ENCODE data around the gene PPFIBP1.
"Not testable (repeated sequence)": the region's sequence is repeated elsewhere in the genome, so short reads cannot be mapped to it uniquely, and the experiment has no call there.

The PPFIBP1 gene

DNA sequence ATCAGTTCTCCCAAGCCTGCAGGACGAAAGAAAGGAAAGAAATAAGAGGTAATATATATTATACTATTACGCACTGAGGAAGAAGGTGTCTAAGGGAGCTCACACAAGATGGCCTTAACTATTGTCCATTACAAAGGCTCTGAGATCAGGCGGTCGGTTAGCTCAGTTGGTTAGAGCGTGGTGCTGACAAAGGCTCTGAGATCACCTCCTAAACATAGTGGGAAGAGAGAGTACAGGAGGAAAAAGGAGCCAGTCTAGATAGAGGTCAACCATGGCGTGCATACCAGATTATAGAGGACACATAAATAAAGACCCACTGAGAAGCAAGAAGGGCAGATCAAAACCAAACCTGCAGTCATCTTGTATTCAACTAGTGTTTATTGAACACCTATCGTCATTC, 118.9 kb downstream of the PPFIBP1 start:
- not testable (repeated sequence) for H3K4me3 ChIP-seq (ENCODE audit: low read length); H3K36me3 ChIP-seq (ENCODE audit: control insufficient read depth, insufficient read depth, low read length); DNase-seq (ENCODE audit: low read depth, low spot score); H3K4me1 ChIP-seq (ENCODE audit: control insufficient read depth, insufficient read depth, low read length); H3K27ac ChIP-seq (ENCODE audit: low read length); H3K9me3 ChIP-seq (ENCODE audit: control insufficient read depth, insufficient read depth, low read length); H3K27me3 ChIP-seq (ENCODE audit: control insufficient read depth, insufficient read depth, low read length)
- no CpG with 5 or more reads among the region's 7 CpGs for WGBS (ENCODE audit: insufficient coverage, insufficient read length)

DNA sequence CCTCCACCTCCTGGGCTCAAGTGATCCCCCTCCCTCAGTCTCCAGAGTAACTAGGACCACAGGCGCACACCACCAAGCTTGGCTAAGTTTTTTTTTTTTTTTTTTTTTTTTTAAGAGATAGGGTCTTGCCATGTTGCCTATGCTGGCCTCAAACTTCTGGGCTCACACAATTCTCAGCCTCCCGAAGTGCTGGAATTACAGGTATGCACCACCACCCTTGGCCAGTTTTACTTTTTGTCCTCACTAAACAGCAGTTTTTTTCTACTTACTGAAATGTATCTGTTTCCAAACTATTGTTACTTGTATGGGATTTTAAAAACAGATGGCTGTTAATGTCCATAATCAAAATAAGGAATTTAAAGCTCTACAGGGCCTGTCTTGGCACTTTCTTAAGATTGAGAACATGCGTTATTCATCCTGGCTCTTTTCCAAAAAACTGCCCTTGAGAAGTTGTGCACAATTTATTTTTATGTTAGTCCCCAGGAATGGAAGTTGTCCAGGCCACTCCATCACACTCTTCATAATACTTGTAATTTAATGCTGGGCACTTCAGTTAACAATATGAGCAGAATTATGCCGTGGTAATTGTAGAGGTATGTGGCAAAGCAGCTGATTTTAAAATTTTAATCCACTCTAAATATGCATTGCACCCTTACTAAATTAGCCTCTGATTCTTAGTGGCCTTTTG, 120.3 kb downstream of the PPFIBP1 start:
- Histone ChIP-seq H3K4me1 (ENCODE audit: control insufficient read depth, insufficient read depth, low read length) (no peaks in the 10 kb centered on the region), H3K36me3 (ENCODE audit: control insufficient read depth, insufficient read depth, low read length) (no peaks in the 10 kb centered on the region), H3K27me3 (ENCODE audit: control insufficient read depth, insufficient read depth, low read length) (no peaks in the 10 kb centered on the region), H3K9me3 (ENCODE audit: control insufficient read depth, insufficient read depth, low read length) (no peaks in the 10 kb centered on the region), H3K27ac (ENCODE audit: low read length) (no peak overlapping the region), H3K4me3 (ENCODE audit: low read length) (no peak overlapping the region)
- DNase-seq (ENCODE audit: low read depth, low spot score) = no peak
- no CpG with 5 or more reads among the region's 4 CpGs for WGBS (ENCODE audit: insufficient coverage, insufficient read length)

DNA sequence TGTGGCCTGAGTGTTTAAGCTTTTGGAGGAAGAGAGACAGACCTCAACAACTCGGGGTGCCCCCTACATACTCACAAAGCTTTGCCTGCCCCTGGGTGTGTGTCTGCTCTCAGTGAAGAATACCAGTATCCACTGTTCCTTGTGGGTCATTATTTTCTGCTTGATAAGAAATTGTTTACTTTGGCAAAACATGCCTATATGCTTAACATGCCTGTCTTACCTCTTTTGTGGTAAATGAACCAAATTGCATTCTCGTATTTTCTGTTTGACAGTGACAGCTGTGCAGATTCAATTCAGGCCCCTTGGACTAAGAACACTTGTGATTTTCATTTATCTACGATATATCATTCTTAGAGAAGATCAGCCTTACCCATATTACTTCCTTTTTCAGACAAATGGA, 121.7 kb downstream of the PPFIBP1 start:
- Histone ChIP-seq H3K9me3 (ENCODE audit: control insufficient read depth, insufficient read depth, low read length) (no peaks in the 10 kb centered on the region), H3K4me3 (ENCODE audit: low read length) (no peak overlapping the region), H3K27ac (ENCODE audit: low read length) (no peak overlapping the region), H3K27me3 (ENCODE audit: control insufficient read depth, insufficient read depth, low read length) (no peaks in the 10 kb centered on the region), H3K36me3 (ENCODE audit: control insufficient read depth, insufficient read depth, low read length) (no peaks in the 10 kb centered on the region), H3K4me1 (ENCODE audit: control insufficient read depth, insufficient read depth, low read length) (no peaks in the 10 kb centered on the region)
- DNase-seq (ENCODE audit: low read depth, low spot score) = no peak
- no CpG with 5 or more reads among the region's 3 CpGs for WGBS (ENCODE audit: insufficient coverage, insufficient read length)

- Histone ChIP-seq H3K9me3 (ENCODE audit: control insufficient read depth, insufficient read depth, low read length) (no peaks in the 10 kb centered on the region), H3K27me3 (ENCODE audit: control insufficient read depth, insufficient read depth, low read length) (no peaks in the 10 kb centered on the region), H3K36me3 (ENCODE audit: control insufficient read depth, insufficient read depth, low read length) (no peaks in the 10 kb centered on the region), H3K27ac (ENCODE audit: low read length) (no peak overlapping the region), H3K4me1 (ENCODE audit: control insufficient read depth, insufficient read depth, low read length) (no peaks in the 10 kb centered on the region), H3K4me3 (ENCODE audit: low read length) (no peak overlapping the region)
- no peak for DNase-seq (ENCODE audit: low read depth, low spot score)
- no CpG with 5 or more reads among the region's 2 CpGs for WGBS (ENCODE audit: insufficient coverage, insufficient read length)
Observed at GRCh38 chr12:27646149-27646548, 122.1 kb downstream of the PPFIBP1 start.

- no peak for DNase-seq (ENCODE audit: low read depth, low spot score)
- H3K36me3 ChIP-seq (ENCODE audit: control insufficient read depth, insufficient read depth, low read length) = no peaks in the 10 kb centered on the region
- WGBS (ENCODE audit: insufficient coverage, insufficient read length) = no CpG with 5 or more reads among the region's 1 CpG
- no peaks in the 10 kb centered on the region for H3K9me3 ChIP-seq (ENCODE audit: control insufficient read depth, insufficient read depth, low read length)
- no peaks in the 10 kb centered on the region for H3K4me1 ChIP-seq (ENCODE audit: control insufficient read depth, insufficient read depth, low read length)
- no peak overlapping the region for H3K4me3 ChIP-seq (ENCODE audit: low read length)
- no peak overlapping the region for H3K27ac ChIP-seq (ENCODE audit: low read length)
- H3K27me3 ChIP-seq (ENCODE audit: control insufficient read depth, insufficient read depth, low read length) = no peaks in the 10 kb centered on the region
Observed at GRCh38 chr12:27650011-27650410, 126.0 kb downstream of the PPFIBP1 start.

GRCh38 chr12:27651201-27651600, 127.2 kb downstream of the PPFIBP1 start:
- no CpG with 5 or more reads among the region's 1 CpG for WGBS (ENCODE audit: insufficient coverage, insufficient read length)
- H3K27me3 ChIP-seq (ENCODE audit: control insufficient read depth, insufficient read depth, low read length) = no peaks in the 10 kb centered on the region
- no peak overlapping the region for H3K27ac ChIP-seq (ENCODE audit: low read length)
- no peaks in the 10 kb centered on the region for H3K36me3 ChIP-seq (ENCODE audit: control insufficient read depth, insufficient read depth, low read length)
- no peak overlapping the region for H3K4me3 ChIP-seq (ENCODE audit: low read length)
- H3K9me3 ChIP-seq (ENCODE audit: control insufficient read depth, insufficient read depth, low read length) = no peaks in the 10 kb centered on the region
- DNase-seq (ENCODE audit: low read depth, low spot score) = no peak
- H3K4me1 ChIP-seq (ENCODE audit: control insufficient read depth, insufficient read depth, low read length) = no peaks in the 10 kb centered on the region

- no peaks in the 10 kb centered on the region for H3K4me1 ChIP-seq (ENCODE audit: control insufficient read depth, insufficient read depth, low read length)
- H3K27me3 ChIP-seq (ENCODE audit: control insufficient read depth, insufficient read depth, low read length) = no peaks in the 10 kb centered on the region
- DNase-seq (ENCODE audit: low read depth, low spot score) = peak; percentile 75
- H3K27ac ChIP-seq (ENCODE audit: low read length) = no peak overlapping the region
- H3K36me3 ChIP-seq (ENCODE audit: control insufficient read depth, insufficient read depth, low read length) = no peaks in the 10 kb centered on the region
- H3K9me3 ChIP-seq (ENCODE audit: control insufficient read depth, insufficient read depth, low read length) = no peaks in the 10 kb centered on the region
- no peak overlapping the region for H3K4me3 ChIP-seq (ENCODE audit: low read length)
- no CpG with 5 or more reads among the region's 1 CpG for WGBS (ENCODE audit: insufficient coverage, insufficient read length)
Observed at GRCh38 chr12:27652174-27652763, 128.3 kb downstream of the PPFIBP1 start.

DNA sequence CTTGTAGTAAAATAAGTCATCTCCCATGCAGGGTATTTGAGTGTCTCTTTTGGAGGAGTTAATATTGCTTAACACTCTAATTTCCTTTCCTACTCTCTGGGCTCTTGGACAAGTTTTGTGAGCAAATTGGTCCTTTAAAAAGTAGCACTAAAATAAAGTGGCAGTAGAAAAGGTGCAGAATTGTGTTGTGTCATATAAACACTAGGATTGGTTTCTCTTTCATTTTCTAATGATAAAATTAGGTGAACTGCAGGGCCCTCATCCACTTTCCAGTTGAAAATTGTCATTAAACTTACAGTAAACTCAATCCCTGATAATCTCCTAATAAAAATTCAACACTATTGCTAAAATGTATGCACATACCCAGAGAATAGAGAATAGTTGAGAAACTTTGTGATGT, 129.7 kb downstream of the PPFIBP1 start:
- H3K4me1 ChIP-seq (ENCODE audit: control insufficient read depth, insufficient read depth, low read length) = no peaks in the 10 kb centered on the region
- DNase-seq (ENCODE audit: low read depth, low spot score) = no peak

GRCh38 chr12:27655476-27655875, 131.5 kb downstream of the PPFIBP1 start:
- not testable (repeated sequence) for DNase-seq (ENCODE audit: low read depth, low spot score); H3K27ac ChIP-seq (ENCODE audit: low read length); H3K27me3 ChIP-seq (ENCODE audit: control insufficient read depth, insufficient read depth, low read length); H3K4me3 ChIP-seq (ENCODE audit: low read length); H3K4me1 ChIP-seq (ENCODE audit: control insufficient read depth, insufficient read depth, low read length); H3K9me3 ChIP-seq (ENCODE audit: control insufficient read depth, insufficient read depth, low read length); H3K36me3 ChIP-seq (ENCODE audit: control insufficient read depth, insufficient read depth, low read length)
- no CpG with 5 or more reads among the region's 3 CpGs for WGBS (ENCODE audit: insufficient coverage, insufficient read length)

More for the DNA sequence above, 129.7 kb downstream of the PPFIBP1 start:
- Histone ChIP-seq H3K27ac (ENCODE audit: low read length) (no peak overlapping the region), H3K9me3 (ENCODE audit: control insufficient read depth, insufficient read depth, low read length) (no peaks in the 10 kb centered on the region), H3K36me3 (ENCODE audit: control insufficient read depth, insufficient read depth, low read length) (no peaks in the 10 kb centered on the region), H3K27me3 (ENCODE audit: control insufficient read depth, insufficient read depth, low read length) (no peaks in the 10 kb centered on the region), H3K4me3 (ENCODE audit: low read length) (no peak overlapping the region)

- no peaks in the 10 kb centered on the region for H3K27me3 ChIP-seq (ENCODE audit: control insufficient read depth, insufficient read depth, low read length)
- H3K4me1 ChIP-seq (ENCODE audit: control insufficient read depth, insufficient read depth, low read length) = no peaks in the 10 kb centered on the region
- H3K27ac ChIP-seq (ENCODE audit: low read length) = no peak overlapping the region
- DNase-seq (ENCODE audit: low read depth, low spot score) = no peak
- no peaks in the 10 kb centered on the region for H3K9me3 ChIP-seq (ENCODE audit: control insufficient read depth, insufficient read depth, low read length)
- no CpG with 5 or more reads among the region's 4 CpGs for WGBS (ENCODE audit: insufficient coverage, insufficient read length)
- no peak overlapping the region for H3K4me3 ChIP-seq (ENCODE audit: low read length)
- no peaks in the 10 kb centered on the region for H3K36me3 ChIP-seq (ENCODE audit: control insufficient read depth, insufficient read depth, low read length)
Observed at GRCh38 chr12:27657296-27657695, 133.3 kb downstream of the PPFIBP1 start.

DNA sequence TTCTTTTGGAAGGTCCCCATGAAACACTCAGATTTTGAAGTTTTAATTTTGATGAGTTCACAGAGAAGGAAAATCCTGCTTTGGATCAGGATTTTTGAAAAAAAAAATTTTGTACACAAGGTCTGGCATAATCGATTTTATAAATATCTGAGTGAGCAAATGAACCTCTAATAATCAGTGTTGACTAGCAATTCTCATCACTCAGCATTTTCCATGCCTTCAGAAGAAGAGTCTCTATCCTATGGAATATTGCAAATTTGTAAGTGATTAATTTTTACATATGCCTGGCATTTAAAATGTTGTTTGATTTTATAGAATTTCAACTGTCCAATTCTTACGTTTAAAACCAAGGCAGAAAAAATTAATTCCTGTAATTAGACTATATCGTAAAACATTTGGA, 141.7 kb downstream of the PPFIBP1 start:
- no peaks in the 10 kb centered on the region for H3K4me1 ChIP-seq (ENCODE audit: control insufficient read depth, insufficient read depth, low read length)
- H3K27me3 ChIP-seq (ENCODE audit: control insufficient read depth, insufficient read depth, low read length) = no peaks in the 10 kb centered on the region
- H3K27ac ChIP-seq (ENCODE audit: low read length) = no peak overlapping the region
- no peak overlapping the region for H3K4me3 ChIP-seq (ENCODE audit: low read length)
- no peaks in the 10 kb centered on the region for H3K9me3 ChIP-seq (ENCODE audit: control insufficient read depth, insufficient read depth, low read length)
- no peak for DNase-seq (ENCODE audit: low read depth, low spot score)
- WGBS (ENCODE audit: insufficient coverage, insufficient read length) = no CpG with 5 or more reads among the region's 3 CpGs
- H3K36me3 ChIP-seq (ENCODE audit: control insufficient read depth, insufficient read depth, low read length) = no peaks in the 10 kb centered on the region

Measured in iPS DF 6.9 (cell line).